Endometrial microvascular endothelial cells (primary cell): Measurements from ENCODE around the gene MYO1B. TPM values are rescaled to one million over a fixed set of nuclear protein-coding genes. Genes with fewer than 3 reads are reported as not detected.

ENCODE experiments used
- in situ Hi-C: cut with HindIII; loops from 2 replicates; pipeline ENCODE4 v1.10.0; 2017; ENCODE audit warnings: low sequenced_read_pairs, low pct_unique_long_range_greater_than_20kb; ENCODE audit errors: inconsistent ontology term
- total RNA-seq: library from RNA; depleted of rRNA; stranded (reverse); fragments of >200 nt; gene quantifications from one replicate; pipeline ENCODE4 v1.2.3, GENCODE V29; 2015; ENCODE audit errors: inconsistent ontology term

The MYO1B gene
- total RNA-seq, 1 donor from 2014 or later: 65.4 TPM

GRCh38 chr2:191222952-191223351 lies 22.3 kb upstream of the MYO1B start:
- in situ Hi-C loops: no loop called here

- in situ Hi-C loops: no loop called here
Measured at GRCh38 chr2:191225126-191225525, 20.1 kb upstream of the MYO1B start.

GRCh38 chr2:191225690-191226089 lies 19.5 kb upstream of the MYO1B start:
- in situ Hi-C loops: no loop called here

GRCh38 chr2:191226196-191226595 lies 19.0 kb upstream of the MYO1B start:
- in situ Hi-C loops: no loop called here

DNA sequence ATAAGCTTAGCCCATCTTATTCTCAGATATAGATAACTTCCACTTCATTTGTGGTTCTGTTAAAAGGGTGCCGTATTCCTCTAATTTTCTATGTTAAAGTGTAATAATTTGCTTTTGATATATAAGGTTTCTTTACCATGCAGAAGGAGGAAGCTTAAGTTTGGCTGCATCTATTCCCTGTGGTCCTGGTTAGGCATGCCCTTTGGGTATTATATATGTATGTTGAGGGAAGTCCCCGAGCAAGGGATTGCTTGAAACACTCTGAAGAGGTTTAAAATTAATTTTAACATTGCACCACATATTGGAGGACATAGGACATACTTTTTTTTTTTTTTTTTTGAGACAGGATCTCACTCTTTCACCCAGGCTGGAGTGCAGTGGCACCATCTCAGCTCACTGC lies 16.9 kb upstream of the MYO1B start:
- in situ Hi-C loops: no loop called here

- in situ Hi-C loops: no loop called here
Measured at GRCh38 chr2:191228861-191229260, 16.3 kb upstream of the MYO1B start.

DNA sequence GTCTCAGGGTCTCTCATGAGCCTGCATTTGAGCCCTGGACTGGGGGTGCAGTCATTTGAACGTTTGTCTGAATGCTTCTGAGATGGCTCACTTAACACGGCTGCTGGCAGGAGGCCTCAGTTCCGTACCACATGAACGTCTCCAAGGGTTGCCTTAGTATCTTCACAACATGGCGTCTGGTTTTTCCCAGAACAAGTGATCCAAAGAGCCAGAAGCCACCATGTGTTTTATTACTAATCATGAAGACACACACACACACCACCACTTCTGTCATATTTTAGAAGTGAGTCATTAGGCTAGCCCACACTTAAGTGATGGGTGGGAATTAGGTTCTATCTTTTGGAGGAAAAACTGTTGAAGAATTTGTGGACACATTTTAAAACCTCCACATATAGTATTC lies 15.0 kb upstream of the MYO1B start:
- in situ Hi-C loops: no loop called here

DNA sequence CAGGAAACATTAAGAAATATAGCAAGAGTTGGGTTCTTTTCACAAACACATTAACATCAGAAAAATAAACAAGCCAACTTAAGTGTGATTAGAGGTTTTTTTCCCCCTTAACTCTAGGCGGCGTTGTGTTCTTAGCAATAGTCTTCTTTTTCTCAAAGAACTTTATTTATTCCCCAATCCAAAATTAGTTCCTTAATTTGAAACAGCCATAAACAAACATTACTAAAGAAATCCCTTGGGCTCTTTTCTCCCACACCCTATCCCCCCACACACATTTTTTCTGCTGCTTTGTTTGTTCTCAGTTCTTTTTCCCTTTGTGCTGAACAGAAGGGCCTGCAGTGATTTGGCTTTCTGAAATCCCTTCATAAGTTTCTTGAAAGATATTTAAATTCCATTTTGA lies 13.2 kb upstream of the MYO1B start:
- in situ Hi-C loops: no loop called here

DNA sequence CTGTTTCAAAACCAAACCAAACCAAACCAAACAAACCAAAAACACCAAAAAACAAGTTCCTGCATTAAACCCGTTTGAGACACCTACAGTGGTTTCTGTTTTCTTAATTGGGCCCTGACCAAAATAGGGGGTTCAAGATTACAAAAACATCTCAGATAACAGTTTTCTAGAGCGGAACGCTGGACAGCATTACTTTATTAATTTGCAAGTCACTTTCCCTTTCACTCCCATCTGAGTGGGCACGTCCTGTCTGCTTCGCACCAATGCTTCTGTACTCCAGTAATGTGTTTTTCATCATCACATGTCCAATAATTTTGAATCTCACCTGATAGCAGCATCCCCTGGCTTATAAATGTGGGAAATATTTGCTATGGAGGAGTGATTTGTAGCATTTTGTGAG lies 11.7 kb upstream of the MYO1B start:
- in situ Hi-C loops: no loop called here

DNA sequence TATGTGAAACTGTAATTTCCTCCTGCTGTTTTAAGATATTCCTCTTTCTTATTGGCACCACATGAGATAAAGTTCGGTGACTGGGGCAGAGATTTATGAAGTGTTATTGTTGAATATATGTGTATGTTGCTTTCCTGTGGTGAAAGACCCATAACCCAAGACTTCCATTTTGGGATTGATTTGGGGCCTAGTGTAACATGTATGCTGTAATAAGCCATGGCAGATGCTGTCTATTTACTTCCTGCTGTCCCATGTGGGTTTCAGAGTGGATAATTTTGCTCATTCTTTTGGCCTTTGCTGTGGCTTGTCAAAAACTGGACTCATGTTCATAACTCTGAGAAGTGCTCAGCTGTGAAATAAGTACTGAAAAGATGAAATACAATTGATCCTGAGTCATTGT lies 10.8 kb upstream of the MYO1B start:
- in situ Hi-C loops: no loop called here

DNA sequence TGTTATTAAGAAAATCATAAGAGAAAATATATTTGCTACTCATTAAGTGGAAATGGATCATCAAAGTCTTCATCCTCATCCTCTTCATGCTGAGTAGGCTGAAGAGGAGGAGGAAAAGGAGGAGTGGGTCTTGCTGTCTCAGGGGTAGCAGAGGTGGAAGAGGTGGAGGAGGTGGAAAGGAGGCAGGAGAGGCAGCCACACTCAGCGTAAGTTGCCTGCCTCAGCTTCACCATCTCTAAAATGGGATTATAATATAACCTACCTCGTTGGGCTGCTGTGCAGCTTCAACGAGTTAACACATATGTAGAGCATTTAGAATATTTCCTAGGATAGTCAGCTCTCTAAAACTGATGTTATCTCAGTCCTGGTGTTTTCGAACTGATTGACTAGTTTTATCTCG lies 4.3 kb upstream of the MYO1B start:
- in situ Hi-C loops: no loop called here

GRCh38 chr2:191241418-191241817 lies 3.8 kb upstream of the MYO1B start:
- in situ Hi-C loops: no loop called here

DNA sequence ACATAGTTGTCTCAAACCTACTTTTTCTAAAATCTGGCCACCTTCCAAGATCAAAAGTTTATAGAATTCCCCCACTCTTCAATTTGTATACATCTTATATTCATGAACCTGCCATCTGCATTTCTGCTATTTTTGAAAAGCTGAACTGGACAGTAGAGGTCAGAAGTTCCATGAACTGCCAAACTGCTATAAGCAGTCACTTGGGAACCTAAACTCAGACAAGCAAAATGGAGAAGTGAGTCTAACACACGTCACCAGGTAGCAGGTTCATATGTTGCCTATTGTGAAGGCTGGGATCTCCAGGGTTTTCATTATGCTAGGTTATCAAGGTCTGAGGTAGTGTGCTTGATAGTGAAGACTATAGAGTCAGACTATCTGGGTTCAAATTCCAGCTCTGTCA lies 2.0 kb upstream of the MYO1B start:
- in situ Hi-C loops: no loop called here

DNA sequence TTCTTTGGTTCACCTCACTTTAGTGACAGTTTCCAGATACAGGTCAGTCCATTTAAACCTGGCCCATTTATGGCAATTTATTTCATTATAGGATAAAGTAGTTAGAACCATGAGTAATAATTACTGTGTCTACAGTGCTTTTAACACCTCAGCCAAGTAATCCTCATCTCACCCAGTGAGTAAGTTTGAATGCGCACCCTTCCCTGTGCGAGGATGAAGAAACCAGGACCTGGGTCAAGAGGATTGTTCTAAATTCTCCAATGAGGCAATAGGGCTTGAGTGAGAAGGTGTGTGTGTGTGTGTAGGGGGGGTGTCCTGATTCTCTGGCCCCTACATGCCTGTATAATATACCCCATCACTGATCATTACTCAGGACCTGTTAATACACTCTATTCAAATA lies 854 bp upstream of the MYO1B start:
- in situ Hi-C loops: no loop called here

- in situ Hi-C loops: no loop called here
Measured at GRCh38 chr2:191245869-191246531, 796 bp downstream of the MYO1B start.

- in situ Hi-C loops: no loop called here
Measured at GRCh38 chr2:191246820-191247380, 1.7 kb downstream of the MYO1B start.

GRCh38 chr2:191247381-191248057 lies 2.3 kb downstream of the MYO1B start:
- in situ Hi-C loops: no loop called here

- in situ Hi-C loops: no loop called here
Measured at GRCh38 chr2:191249156-191249813, 4.1 kb downstream of the MYO1B start.

DNA sequence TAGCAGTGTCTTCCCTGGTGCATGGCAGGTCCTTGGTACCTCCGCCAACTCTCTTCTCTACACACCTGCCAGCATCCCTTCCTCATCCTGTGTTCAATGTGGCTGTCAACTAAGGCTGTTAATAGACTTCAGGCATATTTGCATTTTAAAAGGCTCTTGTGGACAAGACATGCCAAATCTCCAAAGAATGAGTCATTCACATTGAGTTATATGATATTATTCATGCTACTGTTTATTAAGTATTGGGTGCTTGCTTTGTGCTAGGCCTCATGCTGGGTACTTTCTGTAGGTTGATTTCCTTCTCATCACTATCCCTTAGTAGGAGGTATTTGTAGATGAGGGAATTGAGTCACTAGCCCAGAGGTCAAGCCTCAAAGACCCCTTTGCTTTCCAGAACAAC lies 5.2 kb downstream of the MYO1B start:
- in situ Hi-C loops: no loop called here

DNA sequence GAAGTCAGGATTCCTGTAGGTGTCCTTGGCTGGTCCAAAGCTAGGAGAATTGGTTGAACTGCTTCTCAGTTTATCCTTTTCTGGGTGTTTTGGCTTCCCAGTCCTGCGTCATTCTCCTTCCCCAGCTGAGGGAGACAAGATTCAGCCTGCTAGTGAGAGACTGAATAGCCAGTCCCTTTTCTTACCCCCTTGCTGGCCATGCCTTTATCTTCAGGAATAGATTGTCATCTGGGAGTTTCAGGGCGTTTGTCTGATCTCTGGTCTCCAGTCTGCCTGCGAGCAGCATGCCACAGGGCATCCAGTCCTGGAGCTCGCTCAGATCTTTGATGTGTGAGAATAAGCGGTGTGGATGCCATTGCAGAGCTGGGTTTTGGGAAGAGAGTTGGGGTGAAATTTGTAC lies 5.8 kb downstream of the MYO1B start:
- in situ Hi-C loops: no loop called here
